Neuronal stem cell (in vitro differentiated cells): Measurements from ENCODE around the gene TGIF1.
A peak's percentile ranks its signal among the peaks of the same experiment; 100 is the strongest.

Experiments used
- DNase-seq: peaks from one replicate; pipeline ENCODE4 v3.0.0-alpha.2; 2013; ENCODE audit warnings: low spot score
- H2AFZ ChIP-seq: one replicate; pipeline ENCODE4 v1.6.1; 2013; ENCODE audit warnings: mild to moderate bottlenecking, low read length, inconsistent platforms
- H2AK5ac ChIP-seq: 2 replicates; pipeline ENCODE4 v1.6.1; 2013; ENCODE audit warnings: low read depth, mild to moderate bottlenecking, inconsistent platforms, low read length, moderate library complexity, mixed read lengths
- H2BK120ac ChIP-seq: 2 replicates; pipeline ENCODE4 v1.6.1; 2013; ENCODE audit warnings: low read depth, mild to moderate bottlenecking, inconsistent platforms, low read length, moderate library complexity, mixed read lengths
- H2BK12ac ChIP-seq: one replicate; pipeline ENCODE4 v1.6.1; 2013; ENCODE audit warnings: low read length, inconsistent platforms
- H2BK15ac ChIP-seq: 2 replicates; pipeline ENCODE4 v1.6.1; 2013; ENCODE audit warnings: mild to moderate bottlenecking, low read length, inconsistent platforms, mixed read lengths
- H2BK5ac ChIP-seq: one replicate; pipeline ENCODE4 v1.6.1; 2013; ENCODE audit warnings: inconsistent platforms, mild to moderate bottlenecking, low read length, moderate library complexity
- H3K14ac ChIP-seq: one replicate; pipeline ENCODE4 v1.6.1; 2013; ENCODE audit warnings: low read length, inconsistent platforms
- H3K18ac ChIP-seq: 2 replicates; pipeline ENCODE4 v1.6.1; 2013; ENCODE audit warnings: low read length, inconsistent platforms
- H3K23ac ChIP-seq: 2 replicates; pipeline ENCODE4 v1.6.1; 2013; ENCODE audit warnings: low read depth, mild to moderate bottlenecking, mixed read lengths, low read length, inconsistent platforms; ENCODE audit not compliant: poor library complexity
- H3K27ac ChIP-seq: replicated peaks from 3 replicates; pipeline ENCODE4 v1.5.1; 2013; ENCODE audit warnings: low read length, inconsistent platforms
- H3K27me3 ChIP-seq, 3 experiments: 2 replicates each; pipeline ENCODE4 v1.6.1; 2013; ENCODE audit warnings: low read length in 3 of 3, mild to moderate bottlenecking in 2 of 3, inconsistent platforms in 1 of 3, low read depth in 1 of 3, mixed read lengths in 1 of 3, moderate library complexity in 1 of 3; ENCODE audit not compliant: control insufficient read depth in 3 of 3, insufficient read depth in 3 of 3
- H3K36me3 ChIP-seq, 2 donors: replicated peaks in 1 of 2; 2 replicates each; pipeline ENCODE4 v1.6.1; 2013; ENCODE audit warnings: low read length in 2 of 2; ENCODE audit not compliant: control insufficient read depth in 2 of 2, insufficient read depth in 2 of 2
- H3K4ac ChIP-seq: 2 replicates; pipeline ENCODE4 v1.6.1; 2013; ENCODE audit warnings: inconsistent platforms, mild to moderate bottlenecking, low read length, moderate library complexity
- H3K4me1 ChIP-seq, 2 donors: 1 replicate in 1 of 2; 2 replicates in 1 of 2; pipeline ENCODE4 v1.6.1; 2013; ENCODE audit warnings: low read length in 2 of 2, low read depth in 1 of 2; ENCODE audit not compliant: control insufficient read depth in 2 of 2, insufficient read depth in 1 of 2
- H3K4me2 ChIP-seq: one replicate; pipeline ENCODE4 v1.6.1; 2013; ENCODE audit warnings: mild to moderate bottlenecking, low read length, inconsistent platforms; ENCODE audit not compliant: insufficient read depth, poor library complexity, severe bottlenecking
- H3K4me3 ChIP-seq, 2 donors: 2 replicates each; pipeline ENCODE4 v1.5.1; 2013; ENCODE audit warnings: low read length in 2 of 2, mild to moderate bottlenecking in 2 of 2, inconsistent platforms in 1 of 2, moderate library complexity in 1 of 2
- H3K79me1 ChIP-seq: one replicate; pipeline ENCODE4 v1.6.1; 2013; ENCODE audit warnings: low read depth, mild to moderate bottlenecking, inconsistent platforms, low read length, moderate library complexity
- H3K9ac ChIP-seq: one replicate; pipeline ENCODE4 v1.6.1; 2013; ENCODE audit warnings: mild to moderate bottlenecking, low read depth, low read length, inconsistent platforms; ENCODE audit not compliant: poor library complexity
- H3K9me3 ChIP-seq, 2 donors: replicated peaks in 1 of 2; 2 replicates each; pipeline versions ENCODE3 to v1.6.1; 2013; ENCODE audit warnings: low read length in 2 of 2, mild to moderate bottlenecking in 2 of 2, inconsistent platforms in 1 of 2, low read depth in 1 of 2, mixed read lengths in 1 of 2, moderate library complexity in 1 of 2; ENCODE audit not compliant: control insufficient read depth in 2 of 2, insufficient read depth in 1 of 2
- H4K8ac ChIP-seq: one replicate; pipeline ENCODE4 v1.6.1; 2013; ENCODE audit warnings: low read depth, mild to moderate bottlenecking, inconsistent platforms, low read length, moderate library complexity
- H4K91ac ChIP-seq: one replicate; pipeline ENCODE4 v1.6.1; 2013; ENCODE audit warnings: low read length, low read depth, mild to moderate bottlenecking, inconsistent platforms; ENCODE audit not compliant: poor library complexity
- WGBS, 2 donors: extraction: QIAGEN DNeasy Blood & Tissue Kit; methylation state at CpG; one replicate each; pipeline ENCODE4 v1.1.7; 2013; ENCODE audit warnings: missing lambda C conversion rate in 2 of 2, mixed read lengths in 1 of 2; ENCODE audit not compliant: insufficient read length in 2 of 2, insufficient replicate concordance in 1 of 2; ENCODE audit errors: extremely low coverage in 2 of 2; 5-methylcytosine and 5-hydroxymethylcytosine counted together

Gene TGIF1

GRCh38 chr18:3402982-3403451 is 47.0 kb upstream of the TGIF1 start:
- no peak overlapping the region for H4K91ac ChIP-seq
- no peak overlapping the region for H3K9ac ChIP-seq
- no peaks in the 10 kb centered on the region for H3K36me3 ChIP-seq
- H3K4me1 ChIP-seq = no peaks in the 10 kb centered on the region
- no peak overlapping the region for H3K4ac ChIP-seq
- H3K9me3 ChIP-seq = peaks cover 0 to 2% of the 10 kb centered on the region in 2 donors
- no peak overlapping the region for H3K23ac ChIP-seq
- H3K79me1 ChIP-seq = no peaks in the 10 kb centered on the region
- no peak overlapping the region for H2BK5ac ChIP-seq
- H2BK15ac ChIP-seq = no peak overlapping the region
- H3K4me2 ChIP-seq = no peak overlapping the region
- H3K4me3 ChIP-seq = no peak overlapping the region
- no peak overlapping the region for H2BK120ac ChIP-seq
- DNase-seq = no peak
- no CpG with 5 or more reads among the region's 1 CpG for WGBS, 2 donors
- H2AK5ac ChIP-seq = no peak overlapping the region
- H3K27me3 ChIP-seq = no peaks in the 10 kb centered on the region
- no peak overlapping the region for H2BK12ac ChIP-seq
- H3K27ac ChIP-seq = no peak overlapping the region
- no peak overlapping the region for H2AFZ ChIP-seq
- no peak overlapping the region for H4K8ac ChIP-seq
- H3K14ac ChIP-seq = no peak overlapping the region
- no peak overlapping the region for H3K18ac ChIP-seq

GRCh38 chr18:3405713-3406112 is 44.3 kb upstream of the TGIF1 start:
- Histone ChIP-seq H3K9me3 (peaks cover 0 to 2% of the 10 kb centered on the region in 2 donors), H3K9ac (no peak overlapping the region), H3K4me2 (no peak overlapping the region), H2BK120ac (no peak overlapping the region), H3K36me3 (no peaks in the 10 kb centered on the region), H3K27me3 (no peaks in the 10 kb centered on the region), H2BK12ac (no peak overlapping the region), H2AK5ac (no peak overlapping the region), H3K4me3 (no peak overlapping the region), H3K27ac (no peak overlapping the region), H2BK15ac (no peak overlapping the region), H3K18ac (no peak overlapping the region), H4K91ac (no peak overlapping the region), H3K23ac (no peak overlapping the region), H3K4ac (no peak overlapping the region), H2AFZ (no peak overlapping the region), H4K8ac (no peak overlapping the region), H3K79me1 (no peaks in the 10 kb centered on the region), H3K14ac (no peak overlapping the region), H2BK5ac (no peak overlapping the region), H3K4me1 (peaks cover 0 to 6% of the 10 kb centered on the region in 2 donors)
- DNase-seq = no peak
- no CpG with 5 or more reads among the region's 3 CpGs for WGBS, 2 donors

GRCh38 chr18:3408107-3408506 is 41.9 kb upstream of the TGIF1 start:
- Histone ChIP-seq H2AFZ (no peak overlapping the region), H3K9me3 (no peaks in the 10 kb centered on the region), H3K4me2 (no peak overlapping the region), H3K9ac (no peak overlapping the region), H2BK120ac (no peak overlapping the region), H3K4me3 (no peak overlapping the region), H3K4me1 (peaks cover 0 to 6% of the 10 kb centered on the region in 2 donors), H2BK5ac (no peak overlapping the region), H3K27me3 (no peaks in the 10 kb centered on the region), H2BK15ac (no peak overlapping the region), H3K4ac (no peak overlapping the region), H3K23ac (no peak overlapping the region), H3K27ac (no peak overlapping the region), H3K36me3 (no peaks in the 10 kb centered on the region), H3K14ac (no peak overlapping the region), H3K18ac (no peak overlapping the region), H4K8ac (no peak overlapping the region), H3K79me1 (no peaks in the 10 kb centered on the region), H2AK5ac (no peak overlapping the region), H4K91ac (no peak overlapping the region), H2BK12ac (no peak overlapping the region)
- no peak for DNase-seq
- WGBS, 2 donors = no CpG with 5 or more reads among the region's 3 CpGs

GRCh38 chr18:3409811-3410210 is 40.2 kb upstream of the TGIF1 start:
- Histone ChIP-seq H3K14ac (no peak overlapping the region), H2AFZ (no peak overlapping the region), H4K91ac (no peak overlapping the region), H3K36me3 (no peaks in the 10 kb centered on the region), H3K9ac (no peak overlapping the region), H2BK120ac (no peak overlapping the region), H2BK12ac (no peak overlapping the region), H3K9me3 (no peaks in the 10 kb centered on the region), H3K4ac (no peak overlapping the region), H3K79me1 (no peaks in the 10 kb centered on the region), H3K4me3 (no peak overlapping the region), H2AK5ac (no peak overlapping the region), H3K27me3 (no peaks in the 10 kb centered on the region), H3K4me1 (peaks cover 0 to 6% of the 10 kb centered on the region in 2 donors), H4K8ac (no peak overlapping the region), H2BK5ac (no peak overlapping the region), H3K18ac (no peak overlapping the region), H3K27ac (no peak overlapping the region), H3K23ac (no peak overlapping the region), H3K4me2 (no peak overlapping the region), H2BK15ac (no peak overlapping the region)
- peak; percentile 11 for DNase-seq
- WGBS, 2 donors = no CpG with 5 or more reads among the region's 7 CpGs
